ENCODE data around the gene IRF9.

The IRF9 gene

GRCh38 chr14:24147761-24148428 is 13.2 kb upstream of the IRF9 start:
- Mint-ChIP-seq H3K4me1 (peaks cover 38 to 65% of the 10 kb centered on the region in 2 donors), H3K9me3 (no peaks in the 10 kb centered on the region), H3K27ac (peak overlapping the region; percentile 56), H3K4me3 (peak overlapping the region; percentile 96 to 97), H3K27me3 (no peaks in the 10 kb centered on the region), H3K36me3 (peaks cover 54 to 58% of the 10 kb centered on the region in 2 donors)
- no peak for DNase-seq
- no peak for ATAC-seq (replicated peaks)

GRCh38 chr14:24149302-24149969 is 11.6 kb upstream of the IRF9 start:
- Mint-ChIP-seq H3K27me3 (no peaks in the 10 kb centered on the region), H3K4me1 (peaks cover 28 to 49% of the 10 kb centered on the region in 2 donors), H3K27ac (no peak overlapping the region), H3K9me3 (no peaks in the 10 kb centered on the region), H3K36me3 (peaks cover 43 to 44% of the 10 kb centered on the region in 2 donors), H3K4me3 (peak overlapping the region; percentile 6 to 31)
- ATAC-seq (replicated peaks) (no peak), DNase-seq (no peak)

- peaks cover 24 to 43% of the 10 kb centered on the region in 2 donors for H3K4me1 Mint-ChIP-seq
- peaks cover 41 to 42% of the 10 kb centered on the region in 2 donors for H3K36me3 Mint-ChIP-seq
- ATAC-seq (replicated peaks) (no peak), DNase-seq (no peak)
- no peak overlapping the region for H3K27ac Mint-ChIP-seq
- no peak overlapping the region for H3K4me3 Mint-ChIP-seq
- no peaks in the 10 kb centered on the region for H3K27me3 Mint-ChIP-seq
- H3K9me3 Mint-ChIP-seq = no peaks in the 10 kb centered on the region
Measured at GRCh38 chr14:24150061-24150460, 11.0 kb upstream of the IRF9 start.

- no peaks in the 10 kb centered on the region for H3K9me3 Mint-ChIP-seq
- peaks cover 19 to 38% of the 10 kb centered on the region in 2 donors for H3K4me1 Mint-ChIP-seq
- peaks cover 40 to 41% of the 10 kb centered on the region in 2 donors for H3K36me3 Mint-ChIP-seq
- H3K27me3 Mint-ChIP-seq = no peaks in the 10 kb centered on the region
- H3K27ac Mint-ChIP-seq = peak overlapping the region; percentile 51
- ATAC-seq (replicated peaks) (no peak), DNase-seq (no peak)
- H3K4me3 Mint-ChIP-seq = no peak overlapping the region
Measured at GRCh38 chr14:24150567-24150966, 10.5 kb upstream of the IRF9 start.

GRCh38 chr14:24150993-24151392 is 10.1 kb upstream of the IRF9 start:
- Mint-ChIP-seq H3K27ac (no peak overlapping the region), H3K36me3 (peaks cover 41% of the 10 kb centered on the region in 2 donors), H3K4me3 (no peak overlapping the region)

GRCh38 chr14:24151404-24152080 is 9.5 kb upstream of the IRF9 start:
- Mint-ChIP-seq H3K4me1 (peaks cover 18 to 30% of the 10 kb centered on the region in 2 donors), H3K36me3 (peaks cover 38 to 39% of the 10 kb centered on the region in 2 donors), H3K4me3 (no peak overlapping the region), H3K27ac (no peak overlapping the region), H3K27me3 (no peaks in the 10 kb centered on the region), H3K9me3 (no peaks in the 10 kb centered on the region)
- ATAC-seq (replicated peaks) (no peak), DNase-seq (no peak)

More at GRCh38 chr14:24150993-24151392, 10.1 kb upstream of the IRF9 start:
- no peaks in the 10 kb centered on the region for H3K27me3 Mint-ChIP-seq
- no peaks in the 10 kb centered on the region for H3K9me3 Mint-ChIP-seq
- DNase-seq (no peak), ATAC-seq (replicated peaks) (no peak)
- H3K4me1 Mint-ChIP-seq = peaks cover 18 to 34% of the 10 kb centered on the region in 2 donors

GRCh38 chr14:24155100-24155499 is 6.0 kb upstream of the IRF9 start:
- peaks cover 44 to 48% of the 10 kb centered on the region in 2 donors for H3K36me3 Mint-ChIP-seq
- no peaks in the 10 kb centered on the region for H3K27me3 Mint-ChIP-seq
- no peak overlapping the region for H3K27ac Mint-ChIP-seq

GRCh38 chr14:24156840-24157239 is 4.2 kb upstream of the IRF9 start:
- no peak for ATAC-seq (replicated peaks)
- no peak overlapping the region for H3K4me3 Mint-ChIP-seq
- H3K4me1 Mint-ChIP-seq = peaks cover 15 to 20% of the 10 kb centered on the region in 2 donors
- DNase-seq = no peak
- peaks cover 45 to 50% of the 10 kb centered on the region in 2 donors for H3K36me3 Mint-ChIP-seq
- peak overlapping the region; percentile 7 for H3K27ac Mint-ChIP-seq
- no peaks in the 10 kb centered on the region for H3K27me3 Mint-ChIP-seq
- H3K9me3 Mint-ChIP-seq = no peaks in the 10 kb centered on the region

More at GRCh38 chr14:24155100-24155499, 6.0 kb upstream of the IRF9 start:
- no peaks in the 10 kb centered on the region for H3K9me3 Mint-ChIP-seq
- no peak for DNase-seq
- H3K4me3 Mint-ChIP-seq = no peak overlapping the region
- H3K4me1 Mint-ChIP-seq = peaks cover 12 to 15% of the 10 kb centered on the region in 2 donors
- no peak for ATAC-seq (replicated peaks)

- Mint-ChIP-seq H3K27ac (peak overlapping the region; percentile 7), H3K4me3 (no peak overlapping the region), H3K27me3 (no peaks in the 10 kb centered on the region), H3K9me3 (no peaks in the 10 kb centered on the region), H3K36me3 (peaks cover 47 to 52% of the 10 kb centered on the region in 2 donors), H3K4me1 (peaks cover 19 to 25% of the 10 kb centered on the region in 2 donors)
- ATAC-seq (replicated peaks) (no peak), DNase-seq (no peak)
Measured at GRCh38 chr14:24157331-24157730, 3.7 kb upstream of the IRF9 start.

GRCh38 chr14:24159777-24160498 is 1.1 kb upstream of the IRF9 start:
- Mint-ChIP-seq H3K36me3 (peaks cover 69 to 73% of the 10 kb centered on the region in 2 donors), H3K4me3 (no peak overlapping the region), H3K9me3 (no peaks in the 10 kb centered on the region), H3K4me1 (peaks cover 36 to 51% of the 10 kb centered on the region in 2 donors), H3K27ac (peak overlapping the region; percentile 94), H3K27me3 (no peaks in the 10 kb centered on the region)
- no peak for DNase-seq
- ATAC-seq (replicated peaks) = no peak

- no peak overlapping the region for H3K4me3 Mint-ChIP-seq
- peaks cover 69 to 74% of the 10 kb centered on the region in 2 donors for H3K36me3 Mint-ChIP-seq
- DNase-seq = no peak
- no peaks in the 10 kb centered on the region for H3K9me3 Mint-ChIP-seq
- peaks cover 39 to 57% of the 10 kb centered on the region in 2 donors for H3K4me1 Mint-ChIP-seq
- no peak for ATAC-seq (replicated peaks)
- H3K27ac Mint-ChIP-seq = peak overlapping the region; percentile 94
- no peaks in the 10 kb centered on the region for H3K27me3 Mint-ChIP-seq
Measured at GRCh38 chr14:24160499-24160849, 591 bp upstream of the IRF9 start.

- H3K9me3 Mint-ChIP-seq = no peaks in the 10 kb centered on the region
- no peaks in the 10 kb centered on the region for H3K27me3 Mint-ChIP-seq
- no peak for ATAC-seq (replicated peaks)
- DNase-seq = no peak
- H3K27ac Mint-ChIP-seq = peak overlapping the region; percentile 94
- peaks cover 37 to 66% of the 10 kb centered on the region in 2 donors for H3K4me1 Mint-ChIP-seq
- H3K4me3 Mint-ChIP-seq = peak overlapping the region; percentile 88 to 91
- H3K36me3 Mint-ChIP-seq = peaks cover 73 to 78% of the 10 kb centered on the region in 2 donors
Measured at GRCh38 chr14:24162093-24162492, 1.0 kb downstream of the IRF9 start.

- no peaks in the 10 kb centered on the region for H3K9me3 Mint-ChIP-seq
- peak overlapping the region; percentile 34 for H3K27ac Mint-ChIP-seq
Measured at GRCh38 chr14:24164518-24164991, 3.5 kb downstream of the IRF9 start.

GRCh38 chr14:24165785-24166184 is 4.7 kb downstream of the IRF9 start:
- Mint-ChIP-seq H3K36me3 (peaks cover 65 to 74% of the 10 kb centered on the region in 2 donors), H3K27ac (peak overlapping the region; percentile 82), H3K4me3 (no peak overlapping the region), H3K27me3 (no peaks in the 10 kb centered on the region), H3K9me3 (no peaks in the 10 kb centered on the region), H3K4me1 (peaks cover 34 to 54% of the 10 kb centered on the region in 2 donors)
- ATAC-seq (replicated peaks) (no peak), DNase-seq (no peak)

More at GRCh38 chr14:24164518-24164991, 3.5 kb downstream of the IRF9 start:
- peaks cover 42 to 65% of the 10 kb centered on the region in 2 donors for H3K4me1 Mint-ChIP-seq
- no peaks in the 10 kb centered on the region for H3K27me3 Mint-ChIP-seq
- ATAC-seq (replicated peaks) = no peak
- no peak overlapping the region for H3K4me3 Mint-ChIP-seq
- no peak for DNase-seq
- H3K36me3 Mint-ChIP-seq = peaks cover 72 to 80% of the 10 kb centered on the region in 2 donors
